Hematopoietic multipotent progenitor cell treated with erythropoietin and hydrocortisone succinate and interleukin-3 and kit ligand, for 17 days (in vitro differentiated cells): Measurements from ENCODE around the gene USP15.

ENCODE experiments used
- DNase-seq: peaks from one replicate; pipeline ENCODE4 v3.0.0-alpha.2; 2015; ENCODE audit warnings: low spot score

The USP15 gene

GRCh38 chr12:62259993-62260732, at the start of gene USP15:
Gene USP15 (plus strand): TSS chr12:62260404. CDS start chr12:62260415, 11 bp downstream.
- peak; percentile 97 for DNase-seq

- DNase-seq = peak; percentile 77
Measured at GRCh38 chr12:62210422-62210821, 49.8 kb upstream of the USP15 start.

GRCh38 chr12:62211510-62211909, 48.7 kb upstream of the USP15 start:
- DNase-seq = no peak

GRCh38 chr12:62214846-62215245, 45.4 kb upstream of the USP15 start:
- DNase-seq = no peak

GRCh38 chr12:62215506-62215905, 44.7 kb upstream of the USP15 start:
- DNase-seq = peak; percentile 22

GRCh38 chr12:62217466-62218194, 42.6 kb upstream of the USP15 start:
- no peak for DNase-seq

- DNase-seq = no peak
Measured at GRCh38 chr12:62221107-62221506, 39.1 kb upstream of the USP15 start.

GRCh38 chr12:62224601-62225000, 35.6 kb upstream of the USP15 start:
- no peak for DNase-seq

GRCh38 chr12:62227091-62227490, 33.1 kb upstream of the USP15 start:
- DNase-seq = no peak

GRCh38 chr12:62230652-62231051, 29.6 kb upstream of the USP15 start:
- no peak for DNase-seq

- no peak for DNase-seq
Measured at GRCh38 chr12:62232143-62232729, 28.0 kb upstream of the USP15 start.

GRCh38 chr12:62233805-62234204, 26.4 kb upstream of the USP15 start:
- no peak for DNase-seq

GRCh38 chr12:62239571-62239970, 20.6 kb upstream of the USP15 start:
- DNase-seq = no peak

- peak; percentile 12 for DNase-seq
Measured at GRCh38 chr12:62247281-62248045, 12.7 kb upstream of the USP15 start.

GRCh38 chr12:62248873-62249272, 11.3 kb upstream of the USP15 start:
- DNase-seq = peak; percentile 52

GRCh38 chr12:62249419-62249818, 10.8 kb upstream of the USP15 start:
- DNase-seq = peak; percentile 46

GRCh38 chr12:62250671-62251608, 9.3 kb upstream of the USP15 start:
- DNase-seq = peak; percentile 91

- no peak for DNase-seq
Measured at GRCh38 chr12:62251609-62251958, 8.6 kb upstream of the USP15 start.

- DNase-seq = peak; percentile 24
Measured at GRCh38 chr12:62252576-62252975, 7.6 kb upstream of the USP15 start.

GRCh38 chr12:62254967-62255366, 5.2 kb upstream of the USP15 start:
- no peak for DNase-seq

GRCh38 chr12:62256408-62257096, 3.7 kb upstream of the USP15 start:
- peak; percentile 53 for DNase-seq
